ENCODE results near the gene MRPL43.
"Not testable (repeated sequence)": the region's sequence is repeated elsewhere in the genome, so short reads cannot be mapped to it uniquely, and the experiment has no call there.

The MRPL43 gene

DNA sequence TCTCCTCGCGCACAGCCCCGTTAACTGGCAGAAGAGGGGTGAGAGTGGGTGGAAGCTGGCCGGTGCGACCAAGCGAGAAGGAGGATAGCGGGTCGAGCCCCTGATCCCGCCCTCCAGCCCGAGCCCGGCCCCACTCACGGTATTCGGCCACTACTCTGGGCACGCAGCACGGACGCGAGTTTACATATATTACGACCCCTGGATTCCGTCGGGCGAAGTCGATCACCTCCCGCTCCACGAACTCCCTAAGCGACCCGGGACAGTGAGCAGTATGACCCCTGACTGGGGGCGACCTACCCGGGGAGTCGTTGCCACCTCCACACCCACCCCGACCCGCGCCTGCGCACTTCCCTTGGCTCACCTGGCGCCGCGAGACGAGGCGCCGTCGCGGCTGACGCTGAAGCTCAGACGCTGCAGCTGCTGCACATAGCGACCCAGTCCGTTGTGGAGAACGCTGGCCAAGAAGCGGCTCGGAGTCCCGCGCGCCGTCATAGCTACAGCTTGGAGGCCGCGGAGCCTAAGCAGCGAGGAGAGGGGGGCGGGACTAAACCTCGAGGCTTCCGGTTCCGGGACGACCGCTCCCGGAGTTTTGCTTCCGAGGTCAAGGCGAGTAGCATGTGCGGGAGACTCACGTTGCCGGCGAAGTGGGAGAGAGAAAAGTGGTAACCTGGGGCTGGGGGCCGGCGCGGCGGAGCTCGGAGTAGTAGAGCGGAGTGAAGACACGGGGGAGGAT, at the start of gene MRPL43, which contains the start of gene TWNK:
TSS of gene MRPL43 (minus strand) at position 546 of the 733 bp plus-strand sequence. CDS start at position 492, 54 bp downstream.
TSS of gene TWNK (plus strand) at position 592 of the 733 bp plus-strand sequence. CDS start 668 bp downstream, outside the sequence.
- peak; percentile 81 for DNase-seq

DNA sequence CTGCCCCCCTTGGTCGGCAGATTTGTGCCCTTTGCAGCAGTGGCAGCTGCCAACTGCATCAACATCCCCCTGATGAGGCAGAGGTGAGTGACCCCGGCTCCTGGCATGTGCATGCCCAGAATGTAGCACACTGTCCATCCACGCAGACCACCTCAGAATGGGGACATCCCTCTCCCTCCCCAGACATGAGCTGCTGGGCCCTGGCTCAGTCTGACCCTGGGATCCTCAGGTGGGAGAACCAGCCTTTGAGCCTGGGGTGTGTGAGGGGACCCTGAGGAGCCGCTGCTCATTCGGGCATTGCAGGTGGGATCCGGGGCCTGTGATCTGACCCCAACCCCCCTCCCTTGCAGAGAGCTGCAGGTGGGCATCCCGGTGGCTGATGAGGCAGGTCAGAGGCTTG, 49.4 kb upstream of the MRPL43 start:
- no peak for DNase-seq

DNA sequence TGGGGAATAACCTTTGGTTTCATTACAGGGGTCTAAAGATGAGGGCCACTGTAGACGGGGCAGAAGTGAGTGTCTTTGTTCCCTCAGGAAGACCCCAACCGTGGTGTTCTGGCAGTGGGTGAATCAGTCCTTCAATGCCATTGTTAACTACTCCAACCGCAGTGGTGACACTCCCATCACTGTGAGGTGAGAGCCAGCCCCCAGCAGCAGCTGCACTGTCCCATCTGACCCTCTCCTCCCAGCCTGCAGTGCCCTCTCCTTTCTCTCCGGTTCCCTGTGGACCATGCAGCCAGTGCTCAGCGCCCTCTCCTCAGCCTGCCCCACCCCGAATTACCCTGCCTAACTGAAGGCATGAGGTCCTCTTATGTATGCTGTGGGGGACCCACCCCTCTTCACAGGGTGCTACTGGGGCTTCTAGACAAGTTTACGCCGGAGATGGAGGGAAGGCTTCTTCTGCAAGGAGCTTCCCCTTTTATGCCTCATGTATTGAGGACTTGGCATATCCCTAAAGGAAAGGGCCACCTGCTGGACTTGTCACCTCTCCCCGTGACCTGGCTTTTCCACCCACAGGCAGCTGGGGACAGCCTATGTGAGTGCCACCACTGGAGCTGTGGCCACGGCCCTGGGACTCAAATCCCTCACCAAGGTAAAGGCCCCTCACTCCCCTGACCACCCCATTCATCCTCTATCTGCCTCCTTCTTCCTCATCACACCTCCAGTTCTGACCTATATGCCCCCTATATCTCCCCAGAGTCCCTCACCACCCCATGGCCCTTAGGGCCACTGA, 48.8 kb upstream of the MRPL43 start:
- DNase-seq = no peak

DNA sequence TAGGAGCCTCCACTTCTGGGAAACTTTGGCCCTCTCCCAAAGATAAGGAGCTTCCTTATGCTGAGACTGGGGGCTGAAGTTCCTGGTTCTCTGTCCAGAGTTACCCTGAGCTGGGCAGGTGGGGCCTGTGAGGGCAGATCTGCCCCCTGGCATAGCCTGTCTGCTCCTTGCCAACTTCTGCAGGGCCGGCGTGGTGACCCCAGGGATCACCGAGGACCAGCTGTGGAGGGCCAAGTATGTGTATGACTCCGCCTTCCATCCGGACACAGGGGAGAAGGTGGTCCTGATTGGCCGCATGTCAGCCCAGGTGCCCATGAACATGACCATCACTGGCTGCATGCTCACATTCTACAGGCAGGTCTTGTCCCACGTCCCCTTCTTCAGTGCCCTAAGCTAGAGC, 48.0 kb upstream of the MRPL43 start:
- DNase-seq = no peak

DNA sequence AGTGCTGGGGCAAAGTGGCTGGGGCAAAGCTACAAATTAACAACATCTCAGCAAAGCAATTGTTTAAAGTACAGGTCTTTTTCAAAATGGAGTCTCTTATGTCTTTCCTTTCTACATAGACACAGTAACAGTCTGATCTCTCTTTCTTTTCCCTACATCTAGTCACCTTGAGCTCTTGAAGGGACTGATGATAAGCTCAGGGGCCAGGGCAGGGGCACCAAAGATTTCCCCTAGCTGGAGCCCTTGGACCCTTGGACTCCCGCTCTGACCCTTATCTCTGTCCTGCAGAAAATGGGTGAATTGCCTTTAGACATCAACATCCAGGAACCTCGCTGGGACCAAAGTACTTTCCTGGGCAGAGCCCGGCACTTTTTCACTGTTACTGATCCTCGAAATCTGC, 47.1 kb upstream of the MRPL43 start:
- DNase-seq = not testable (repeated sequence)

DNA sequence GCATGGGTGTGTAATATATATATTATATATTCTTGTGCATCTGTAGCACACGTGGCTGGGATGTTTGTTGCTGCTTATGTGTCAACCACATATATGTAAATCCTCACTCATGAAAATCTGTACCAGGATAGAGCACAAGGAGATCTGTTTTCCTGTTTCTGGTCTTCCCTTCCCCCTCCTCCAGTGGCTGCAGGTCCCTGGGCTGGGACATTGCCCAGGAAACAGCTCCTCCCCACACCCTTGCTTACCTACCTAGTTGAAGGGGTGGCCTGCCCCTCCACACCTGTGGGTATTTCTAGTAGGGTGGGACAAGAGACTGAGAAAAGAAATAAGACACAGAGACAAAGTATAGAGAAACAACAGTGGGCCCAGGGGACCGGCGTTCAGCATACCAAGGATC, 46.0 kb upstream of the MRPL43 start:
- DNase-seq = no peak

DNA sequence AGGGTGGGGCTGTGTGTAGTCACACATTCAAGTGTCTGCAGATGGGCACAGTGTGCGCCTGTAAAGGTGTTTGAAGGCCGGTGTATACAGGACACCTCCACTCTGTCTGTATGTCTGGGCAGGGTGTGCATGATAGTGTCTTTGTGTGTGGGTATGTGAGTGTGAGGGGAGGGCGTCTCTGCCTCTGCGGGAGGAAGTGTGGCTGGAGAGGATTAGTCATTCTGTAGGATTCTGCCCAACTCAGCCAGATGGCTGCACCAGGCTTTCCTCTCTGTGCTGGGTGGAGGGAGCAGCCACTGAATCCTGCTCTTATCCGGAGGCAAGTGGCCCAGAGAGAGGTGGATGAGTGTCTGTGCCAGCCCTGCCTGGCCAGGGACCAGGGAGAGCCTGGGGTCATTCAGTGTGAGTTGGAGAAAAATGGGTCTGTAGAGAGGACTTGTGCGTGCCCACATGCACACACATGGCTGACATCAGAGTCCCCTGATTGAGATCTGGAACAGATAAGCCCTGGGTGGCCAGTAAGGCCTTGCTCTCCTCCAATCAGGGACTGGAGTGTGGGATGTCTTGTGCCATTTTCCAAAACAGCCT, 45.4 kb upstream of the MRPL43 start:
- peak; percentile 72 for DNase-seq

DNA sequence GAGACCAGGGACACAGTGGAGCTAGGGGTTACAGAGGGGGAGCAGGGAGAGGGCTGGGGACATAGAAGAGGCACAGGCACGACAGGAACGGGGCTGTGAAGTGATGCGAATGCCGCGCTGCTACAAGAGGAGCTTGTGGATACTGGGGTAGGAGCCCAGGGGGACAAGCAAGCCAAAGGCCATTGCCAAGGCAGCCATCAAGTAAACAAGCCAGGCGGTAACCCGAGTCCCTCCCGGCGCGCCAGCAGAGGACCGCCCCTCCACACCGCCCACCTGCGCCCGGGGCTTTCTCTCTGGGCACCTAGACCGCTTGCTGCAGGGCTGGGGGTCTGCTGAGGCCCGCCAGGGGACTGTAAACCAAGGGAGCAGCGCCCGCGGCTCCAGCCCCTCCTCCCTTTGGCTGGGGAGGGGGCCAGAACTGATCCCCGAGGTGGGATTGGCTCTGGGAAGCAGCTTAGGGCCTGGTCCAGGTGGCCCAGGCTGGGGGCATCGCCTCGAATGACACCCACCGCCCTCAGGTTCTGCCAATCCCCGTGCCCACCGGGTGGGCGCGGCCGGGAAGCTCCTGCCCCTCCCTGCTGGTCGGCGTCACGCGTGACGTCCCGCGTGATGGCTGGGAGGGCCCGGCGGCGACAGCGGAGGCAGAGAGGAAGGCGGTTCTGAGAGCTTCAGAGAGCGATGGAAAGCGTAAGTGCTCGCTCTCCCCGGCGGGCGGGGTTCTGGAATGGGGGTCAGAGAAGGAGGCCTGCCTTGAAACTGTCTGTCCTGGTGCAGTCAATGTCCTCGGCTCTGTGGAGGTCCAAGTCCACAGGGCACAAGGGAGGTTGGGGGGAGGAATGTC, 44.7 kb upstream of the MRPL43 start:
- peak; percentile 72 for DNase-seq

DNA sequence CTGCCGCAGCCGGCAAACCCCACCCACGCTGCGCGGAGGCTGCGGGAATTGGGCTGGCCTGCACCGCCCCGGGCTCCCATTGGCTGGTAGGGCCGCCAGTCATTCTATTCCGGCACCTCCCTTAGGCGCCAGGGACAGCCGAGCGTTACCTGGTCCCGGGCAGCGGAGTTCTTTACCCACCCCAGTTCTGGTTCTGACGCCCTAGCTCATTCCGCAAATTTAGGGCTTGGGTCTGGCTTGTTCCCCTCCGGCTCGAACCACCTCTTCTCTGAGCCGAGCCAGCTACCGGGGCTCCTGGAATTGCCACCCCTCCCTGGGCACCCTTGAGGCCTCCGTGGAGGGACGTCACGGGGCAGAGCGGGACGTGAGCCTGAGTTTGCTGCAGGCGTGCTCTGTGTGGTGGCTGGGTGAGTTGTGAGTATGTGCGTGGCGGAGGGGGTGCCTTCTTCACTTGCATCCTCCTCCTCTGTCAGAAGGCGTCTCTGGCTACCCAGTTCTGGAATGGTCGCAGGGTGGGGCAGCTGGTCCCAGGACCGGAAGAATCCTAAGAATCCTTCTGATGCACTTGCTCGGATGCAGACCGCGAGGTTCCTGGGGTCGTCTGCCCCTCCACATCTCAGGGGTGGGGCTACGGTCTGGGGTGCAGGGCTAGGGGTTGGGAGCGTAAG, 44.0 kb upstream of the MRPL43 start, which contains the start of the genes PDZD7 and SFXN3:
TSS of gene PDZD7 (minus strand) at position 2 of the 668 bp plus-strand sequence. CDS start 910 bp downstream, outside the sequence.
TSS of gene SFXN3 (plus strand) at position 107 of the 668 bp plus-strand sequence. CDS start 3,461 bp downstream, outside the sequence.
- peak; percentile 96 for DNase-seq

DNA sequence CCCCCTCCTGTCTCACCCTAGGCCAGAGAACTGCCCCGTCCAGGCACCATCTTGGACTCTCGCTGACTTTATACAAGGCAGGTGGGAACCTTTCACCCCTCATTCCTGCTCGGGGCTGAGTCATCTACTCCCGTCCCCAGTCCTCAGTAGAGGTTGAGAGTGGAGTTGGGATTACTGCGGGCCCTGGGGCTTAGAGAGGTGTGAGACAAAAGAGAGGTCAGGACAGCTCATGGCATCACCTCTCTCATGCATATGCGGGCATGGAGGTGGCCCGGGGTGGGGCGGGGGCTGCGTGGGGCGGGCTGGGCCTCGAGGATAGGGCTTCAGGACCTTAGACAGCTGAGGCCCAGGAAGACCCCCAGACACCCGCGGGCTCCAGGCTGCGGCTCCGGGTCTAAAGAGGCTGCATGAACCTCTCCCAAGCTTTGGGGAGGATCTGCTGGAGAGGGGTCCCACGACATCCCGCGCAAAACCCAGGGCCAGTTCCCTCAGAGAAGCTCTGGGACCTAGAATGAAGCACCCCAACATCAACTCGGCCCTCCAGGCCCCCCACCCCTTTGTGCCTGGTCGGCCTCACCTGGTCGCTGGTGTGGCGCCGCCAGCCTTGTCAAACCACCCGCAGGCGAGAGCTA, 43.3 kb upstream of the MRPL43 start:
- no peak for DNase-seq

DNA sequence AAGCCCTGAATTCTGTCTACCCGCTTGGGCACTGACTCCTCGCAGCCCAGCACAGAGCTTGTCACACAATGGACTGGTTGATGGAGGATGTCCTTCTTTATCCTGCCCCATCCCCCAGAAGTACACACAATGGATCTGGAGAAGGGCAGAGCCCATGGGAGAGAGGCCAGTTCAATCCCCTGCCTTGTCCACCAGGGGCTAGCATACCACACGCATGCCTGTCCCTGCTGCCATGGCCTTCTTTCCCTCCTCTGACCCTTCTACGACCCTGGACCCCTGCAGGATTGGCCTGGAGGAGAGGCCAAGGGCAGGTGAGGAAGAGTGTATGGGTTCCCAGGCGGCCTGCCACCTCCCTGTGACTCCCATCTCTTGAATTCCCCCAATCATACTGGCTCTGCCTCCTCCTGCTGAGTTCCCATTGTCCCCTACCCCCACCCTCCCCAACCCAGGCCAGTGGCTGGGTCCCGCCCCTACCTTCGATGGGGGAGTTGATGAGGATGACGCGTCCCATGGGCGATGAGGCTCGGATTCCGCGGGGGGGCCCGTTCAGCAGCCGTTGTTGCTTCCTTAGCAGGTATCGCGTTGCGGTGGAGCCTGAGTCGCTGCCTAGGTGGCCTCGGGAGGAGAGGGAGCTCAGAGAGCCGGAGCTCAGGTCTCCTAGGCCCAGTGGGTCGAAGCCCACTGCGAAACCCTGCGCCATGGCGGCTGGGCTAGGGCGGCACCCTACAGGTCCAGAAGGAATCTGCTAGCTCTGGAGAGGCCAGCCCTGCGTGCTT, 42.4 kb upstream of the MRPL43 start:
- DNase-seq = no peak

DNA sequence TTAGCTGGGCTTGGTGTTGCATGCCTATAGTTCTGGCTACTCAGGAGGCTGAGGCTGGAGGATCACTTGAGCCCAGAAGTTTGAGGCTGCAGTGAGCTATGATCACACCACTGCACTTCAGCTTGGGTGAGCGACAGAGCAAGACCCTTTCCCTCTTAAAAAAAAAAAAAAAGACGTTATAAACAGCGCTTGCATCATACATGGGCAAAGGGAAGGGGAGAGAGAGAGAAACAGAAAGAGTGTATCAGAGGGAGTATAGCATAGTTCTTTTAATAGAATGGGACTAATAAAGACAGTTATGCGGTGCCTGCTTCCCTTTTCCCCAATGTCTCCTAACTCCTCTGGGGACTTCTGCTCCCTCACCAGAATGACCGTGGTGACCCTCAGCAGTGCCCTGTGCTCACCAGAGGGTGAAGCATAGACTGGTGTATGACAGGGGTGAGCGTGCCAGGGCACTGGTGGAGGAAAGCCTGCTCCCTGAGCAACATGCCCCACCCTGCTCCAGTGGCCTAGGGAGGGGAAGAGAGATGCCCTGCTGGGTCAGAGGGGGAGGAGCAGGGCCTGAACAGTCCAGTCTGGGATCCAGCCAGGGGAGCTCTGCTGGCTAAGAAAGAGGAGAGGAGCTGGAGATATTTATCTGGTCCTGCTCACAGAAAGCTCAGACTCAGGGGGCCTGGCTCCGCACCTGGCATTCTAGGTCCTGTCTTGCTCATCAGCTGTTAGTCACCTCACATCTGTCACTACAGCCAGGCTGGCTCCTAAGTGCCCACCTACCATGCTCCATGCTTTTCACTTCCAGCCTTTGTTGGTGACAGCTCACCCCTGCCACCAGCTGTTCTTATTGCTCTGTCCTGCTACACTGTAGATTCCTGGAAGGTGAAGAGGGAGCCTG, 41.4 kb upstream of the MRPL43 start:
- DNase-seq = no peak

DNA sequence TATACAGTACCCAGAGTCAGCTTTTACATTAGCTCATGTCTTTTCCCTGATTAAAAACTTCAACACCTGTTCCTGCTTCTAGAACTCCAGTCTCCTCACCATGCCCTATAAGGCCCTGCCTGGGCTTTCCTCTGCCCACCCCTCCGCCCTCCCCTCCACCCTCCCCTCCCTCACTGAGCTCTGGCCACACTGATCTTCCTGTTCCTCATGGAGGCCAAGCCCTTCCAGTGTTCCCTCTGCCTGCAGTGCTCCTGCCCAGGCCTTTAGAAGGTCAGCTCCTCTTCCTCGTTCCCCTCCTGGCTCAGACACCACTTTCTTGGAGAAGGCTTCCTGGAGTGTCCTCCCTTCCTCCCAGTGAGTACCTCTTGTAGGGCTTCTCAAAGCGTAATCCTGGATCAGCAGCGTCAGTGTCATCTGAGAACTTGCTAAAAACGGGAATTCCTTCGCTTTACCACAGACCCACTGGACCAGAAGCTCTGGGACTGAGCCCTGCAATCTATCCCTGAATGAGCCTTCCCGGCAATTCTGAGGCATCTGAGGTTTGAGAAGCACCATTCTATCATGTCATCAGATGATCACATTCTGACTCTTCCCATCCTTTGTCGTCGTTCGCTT, 39.9 kb upstream of the MRPL43 start:
- DNase-seq = no peak

DNA sequence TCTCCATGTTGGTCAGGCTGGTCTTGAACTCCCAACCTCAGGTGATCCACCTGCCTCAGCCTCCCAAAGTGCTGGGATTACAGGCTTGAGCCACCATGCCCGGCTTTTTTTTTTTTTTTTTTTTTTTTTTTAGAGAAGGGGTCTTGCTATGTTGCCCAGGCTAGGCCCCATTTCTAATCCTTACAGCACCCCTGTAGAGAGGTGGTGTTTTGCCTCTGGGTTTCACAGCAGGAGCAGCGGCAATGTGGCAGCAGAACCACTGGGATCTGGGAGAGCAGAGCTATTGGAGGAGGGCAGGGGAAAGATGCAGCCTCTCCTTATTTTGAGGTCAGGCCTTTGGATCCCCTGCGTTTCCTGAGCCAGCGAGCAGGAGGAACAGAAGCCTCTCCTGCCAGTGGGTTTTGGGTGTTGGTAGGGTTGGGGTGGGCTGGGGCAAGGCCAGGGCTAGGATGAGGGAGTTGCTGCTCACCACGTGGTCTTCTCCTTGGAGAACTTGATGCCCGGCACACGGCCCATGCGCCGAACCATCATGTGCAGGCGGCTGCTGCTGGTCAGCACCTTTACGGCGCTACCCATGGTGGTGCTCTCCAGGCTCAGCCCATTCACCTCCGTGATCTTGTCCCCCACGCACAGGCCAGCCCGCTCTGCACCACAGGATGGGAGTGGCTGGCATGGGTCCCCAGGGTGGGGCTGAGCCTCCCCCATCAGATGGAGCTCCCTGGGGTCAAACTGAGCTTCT, 35.8 kb upstream of the MRPL43 start:
- no peak for DNase-seq

DNA sequence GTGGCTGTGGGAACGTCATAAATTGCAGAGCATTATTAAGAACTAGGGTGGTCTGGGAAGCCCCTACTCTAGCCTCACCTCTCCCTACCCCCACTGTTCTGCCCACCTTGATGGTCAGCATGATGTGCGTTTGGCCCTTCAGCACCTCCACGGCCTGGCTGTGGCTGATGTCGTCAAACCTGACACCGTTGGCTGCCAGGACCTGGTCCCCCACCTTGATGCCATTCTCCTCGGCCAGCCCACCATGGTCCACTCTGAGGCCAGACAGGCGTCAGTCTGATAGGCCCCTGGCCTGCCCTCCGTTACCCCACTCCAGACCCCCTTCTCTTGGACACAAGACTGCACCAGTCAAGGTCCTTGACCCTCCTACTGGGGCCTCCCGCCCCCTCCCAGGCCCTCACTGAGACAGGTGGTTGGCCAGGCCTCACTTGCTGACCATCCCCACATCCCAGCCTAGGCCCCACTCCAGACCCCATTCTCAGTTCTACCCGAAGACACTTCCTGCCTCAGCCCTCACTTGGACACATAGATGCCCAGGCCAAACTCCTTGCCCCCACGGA, 34.5 kb upstream of the MRPL43 start:
- DNase-seq = no peak

DNA sequence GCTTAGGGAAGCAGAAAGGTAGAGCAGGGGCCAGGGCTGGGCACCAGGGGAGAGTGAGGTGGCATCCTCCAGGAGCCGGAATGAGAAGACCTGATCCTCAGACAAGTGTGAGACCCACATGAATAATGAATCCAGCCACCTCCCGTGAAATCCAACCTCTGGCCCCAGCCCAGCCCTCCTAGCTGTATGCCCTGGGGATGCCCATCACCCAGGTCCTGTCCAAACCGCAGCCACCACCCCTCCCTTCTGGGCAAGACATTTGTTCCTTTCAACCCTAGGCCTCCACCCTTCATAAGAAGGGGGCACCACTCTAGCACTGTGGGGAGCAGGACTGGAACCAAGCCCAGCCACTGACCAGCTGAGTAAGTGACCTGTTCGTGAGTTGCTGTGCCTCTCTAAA, 33.9 kb upstream of the MRPL43 start:
- no peak for DNase-seq

DNA sequence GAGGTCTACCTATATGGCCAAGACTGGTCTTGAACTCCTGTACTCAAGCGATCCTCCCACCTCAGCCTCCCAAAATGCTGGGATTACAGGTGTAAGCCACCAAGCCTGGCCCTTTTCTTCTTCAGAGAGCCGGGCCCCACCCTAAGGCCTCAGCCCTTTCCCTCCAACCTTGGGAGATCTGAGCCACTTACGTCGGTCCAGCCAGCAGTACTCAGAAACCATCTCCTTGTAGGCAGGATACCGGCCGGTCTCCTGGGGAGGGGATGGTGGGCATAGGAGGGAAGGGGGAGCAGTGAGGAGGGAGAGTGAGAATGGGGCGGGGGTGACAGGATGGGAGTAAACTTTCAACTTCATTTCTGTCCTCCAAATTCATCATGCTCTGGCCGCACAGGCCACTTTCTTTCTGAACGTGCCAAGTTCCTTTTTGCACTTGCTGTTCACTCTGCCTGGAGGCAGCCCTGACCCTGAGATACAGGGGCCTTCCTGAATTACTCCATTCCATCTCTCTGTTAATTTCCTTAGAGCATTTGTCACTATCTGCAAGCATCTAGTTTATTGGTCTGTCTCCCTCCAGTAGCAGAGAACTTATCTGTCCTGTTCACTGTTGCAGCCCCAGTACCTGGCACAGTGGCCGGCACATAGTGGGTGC, 33.3 kb upstream of the MRPL43 start:
- DNase-seq = no peak

DNA sequence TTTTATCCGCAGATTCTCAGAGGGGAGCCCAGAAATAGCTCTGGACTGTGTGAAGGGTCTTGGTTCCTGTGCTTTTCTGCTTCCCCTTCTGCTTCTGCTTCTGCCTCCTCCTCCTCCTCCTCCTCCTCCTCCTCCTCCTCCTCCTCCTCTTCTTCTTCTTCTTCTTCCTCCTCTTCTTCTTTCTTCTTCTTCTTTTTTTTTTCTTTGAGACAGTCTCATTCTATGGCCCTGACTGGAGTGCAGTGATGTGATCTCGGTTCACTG, 32.1 kb upstream of the MRPL43 start:
- no peak for DNase-seq
